ENCODE results near the gene LENG9. TPM values are rescaled to one million over a fixed set of nuclear protein-coding genes. Genes with fewer than 3 reads are reported as not detected.
A peak's percentile ranks its signal among the peaks of the same experiment; 100 is the strongest.

LENG9 gene
- total RNA-seq, 2 donors from 2014 or later, result 2.5 to 3.5 TPM

GRCh38 chr19:54465426-54466109, 2.0 kb upstream of the LENG9 start:
- Histone ChIP-seq H3K9ac (ENCODE audit: extremely low read depth, low read length, poor library complexity, severe bottlenecking) (no peak overlapping the region), H3K27me3 (ENCODE audit: control insufficient read depth, insufficient read depth, low read length, poor library complexity, severe bottlenecking) (peaks cover 21% of the 10 kb centered on the region), H3K4me1 (ENCODE audit: control insufficient read depth, insufficient read depth, low read length) (no peaks in the 10 kb centered on the region), H3K9me3 (ENCODE audit: control insufficient read depth, low read length) (no peaks in the 10 kb centered on the region), H3K36me3 (ENCODE audit: control insufficient read depth, insufficient read depth, low read length) (peaks cover 7% of the 10 kb centered on the region), H3K27ac (ENCODE audit: low read depth, low read length) (no peak overlapping the region), H3K4me3 (ENCODE audit: low read length) (no peak overlapping the region)
- DNase-seq, result no peak
- TF ChIP-seq CTCF (conservative IDR thresholded peaks at IDR 0.05), result no peak
- H3K9me3 Mint-ChIP-seq, result peaks cover 7% of the 10 kb centered on the region
- no peak overlapping the region for H3K27ac Mint-ChIP-seq
- peaks cover 43% of the 10 kb centered on the region for H3K27me3 Mint-ChIP-seq (ENCODE audit: insufficient read depth)
- peak overlapping the region; percentile 20 for H3K4me3 Mint-ChIP-seq
- H3K36me3 Mint-ChIP-seq (ENCODE audit: low read depth), result peaks cover 11% of the 10 kb centered on the region
- WGBS, 2 experiments (ENCODE audit: insufficient coverage in 1 of 2, insufficient read length in 1 of 2), result 88 to 91% methylated on average over 30 to 49 of the region's 49 CpGs
- no peaks in the 10 kb centered on the region for H3K4me1 Mint-ChIP-seq

GRCh38 chr19:54464630-54465425, 1.2 kb upstream of the LENG9 start:
- Histone ChIP-seq H3K9ac (ENCODE audit: extremely low read depth, low read length, poor library complexity, severe bottlenecking) (peak overlapping the region; percentile 62), H3K4me1 (ENCODE audit: control insufficient read depth, insufficient read depth, low read length) (no peaks in the 10 kb centered on the region), H3K27me3 (ENCODE audit: control insufficient read depth, insufficient read depth, low read length, poor library complexity, severe bottlenecking) (peaks cover 14% of the 10 kb centered on the region), H3K36me3 (ENCODE audit: control insufficient read depth, insufficient read depth, low read length) (peaks cover 13% of the 10 kb centered on the region), H3K27ac (ENCODE audit: low read depth, low read length) (peak overlapping the region; percentile 88), H3K9me3 (ENCODE audit: control insufficient read depth, low read length) (no peaks in the 10 kb centered on the region), H3K4me3 (ENCODE audit: low read length) (peak overlapping the region; percentile 82)
- Mint-ChIP-seq H3K27ac (peak overlapping the region; percentile 90), H3K36me3 (ENCODE audit: low read depth) (peaks cover 14% of the 10 kb centered on the region), H3K4me3 (peak overlapping the region; percentile 68), H3K9me3 (peaks cover 7% of the 10 kb centered on the region), H3K4me1 (no peaks in the 10 kb centered on the region), H3K27me3 (ENCODE audit: insufficient read depth) (peaks cover 35% of the 10 kb centered on the region)
- peak; percentile 97 for DNase-seq
- WGBS, 2 experiments (ENCODE audit: insufficient coverage in 1 of 2, insufficient read length in 1 of 2), result 3 to 9% methylated on average over 19 to 85 of the region's 87 CpGs
- no peak for TF ChIP-seq CTCF (conservative IDR thresholded peaks at IDR 0.05)

- peaks cover 29% of the 10 kb centered on the region for H3K27me3 Mint-ChIP-seq (ENCODE audit: insufficient read depth)
- H3K27ac ChIP-seq (ENCODE audit: low read depth, low read length), result peak overlapping the region; percentile 88
Measured at GRCh38 chr19:54464044-54464629, 559 bp upstream of the LENG9 start.

More at GRCh38 chr19:54464044-54464629, 559 bp upstream of the LENG9 start:
- peaks cover 7% of the 10 kb centered on the region for H3K9me3 Mint-ChIP-seq
- H3K9ac ChIP-seq (ENCODE audit: extremely low read depth, low read length, poor library complexity, severe bottlenecking), result peak overlapping the region; percentile 62
- H3K27me3 ChIP-seq (ENCODE audit: control insufficient read depth, insufficient read depth, low read length, poor library complexity, severe bottlenecking), result peaks cover 7% of the 10 kb centered on the region
- no peaks in the 10 kb centered on the region for H3K9me3 ChIP-seq (ENCODE audit: control insufficient read depth, low read length)
- peaks cover 19% of the 10 kb centered on the region for H3K36me3 Mint-ChIP-seq (ENCODE audit: low read depth)
- peak overlapping the region; percentile 68 for H3K4me3 Mint-ChIP-seq
- no peaks in the 10 kb centered on the region for H3K4me1 Mint-ChIP-seq
- no peaks in the 10 kb centered on the region for H3K4me1 ChIP-seq (ENCODE audit: control insufficient read depth, insufficient read depth, low read length)
- TF ChIP-seq CTCF (conservative IDR thresholded peaks at IDR 0.05), result no peak
- DNase-seq, result peak; percentile 99
- H3K4me3 ChIP-seq (ENCODE audit: low read length), result peak overlapping the region; percentile 82
- WGBS, 2 experiments (ENCODE audit: insufficient coverage in 1 of 2, insufficient read length in 1 of 2), result 0 to 2% methylated on average over 25 to 26 of the region's 26 CpGs
- H3K36me3 ChIP-seq (ENCODE audit: control insufficient read depth, insufficient read depth, low read length), result peaks cover 19% of the 10 kb centered on the region
- H3K27ac Mint-ChIP-seq, result peak overlapping the region; percentile 90
